GM21526 (cell line): Measurements from ENCODE around the gene SSX3.
"Not testable (repeated sequence)": the region's sequence is repeated elsewhere in the genome, so short reads cannot be mapped to it uniquely, and the experiment has no call there.

Experiments used
- ATAC-seq: cut with Tn5 transposase; IDR thresholded peaks from one replicate; pipeline ENCODE4 v1.9.1; 2021; ENCODE audit warnings: moderate library complexity; ENCODE audit not compliant: unreplicated experiment, low FRiP score

SSX3 gene

GRCh38 chrX:48356315-48357094 is at the start of gene SSX3:
Gene SSX3, minus strand, starts transcription at chrX:48356703. Its CDS starts 1,454 bp downstream, at chrX:48355249.
- not testable (repeated sequence) for ATAC-seq

DNA sequence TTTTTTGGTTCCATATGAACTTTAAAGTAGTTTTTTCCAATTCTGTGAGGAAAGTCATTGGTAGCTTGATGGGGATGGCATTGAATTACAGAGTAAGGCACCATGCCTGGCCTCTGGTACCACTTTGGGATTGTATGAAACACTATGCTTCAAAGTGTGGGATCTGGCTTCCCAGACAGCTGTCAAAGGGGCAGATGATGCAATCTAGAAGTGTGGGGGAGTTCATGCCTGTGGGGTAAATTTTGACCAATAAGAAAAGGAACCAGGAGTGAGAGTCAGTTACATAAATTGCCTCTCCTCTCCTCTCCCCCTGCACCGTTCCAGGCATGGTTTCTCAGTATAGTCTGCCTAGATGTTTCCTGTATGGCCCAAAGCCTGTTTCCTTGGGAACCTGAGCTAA is 41.3 kb upstream of the SSX3 start:
- ATAC-seq: not testable (repeated sequence)

DNA sequence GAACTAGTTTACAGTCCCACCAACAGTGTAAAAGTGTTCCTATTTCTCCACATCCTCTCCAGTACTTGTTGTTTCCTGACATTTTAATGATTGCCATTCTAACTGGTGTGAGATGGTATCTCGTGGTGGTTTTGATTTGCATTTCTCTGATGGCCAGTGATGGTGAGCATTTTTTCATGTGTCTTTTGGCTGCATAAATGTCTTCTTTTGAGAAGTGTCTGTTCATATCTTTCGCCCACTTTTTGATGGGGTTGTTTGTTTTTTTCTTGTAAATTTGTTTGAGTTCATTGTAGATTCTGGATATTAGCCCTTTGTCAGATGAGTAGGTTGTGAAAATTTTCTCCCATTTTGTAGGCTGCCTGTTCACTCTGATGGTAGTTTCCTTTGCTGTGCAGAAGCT is 40.4 kb upstream of the SSX3 start:
- ATAC-seq: not testable (repeated sequence)

GRCh38 chrX:48383239-48383638 is 26.7 kb upstream of the SSX3 start, which contains the start of gene SSX4:
Gene SSX4, plus strand, starts transcription at chrX:48383539. Its CDS starts 515 bp downstream, at chrX:48384054.
- not testable (repeated sequence) for ATAC-seq

- ATAC-seq: not testable (repeated sequence)
Observed at GRCh38 chrX:48370408-48370807, 13.9 kb upstream of the SSX3 start.

GRCh38 chrX:48367717-48368408 is 11.4 kb upstream of the SSX3 start:
- ATAC-seq: not testable (repeated sequence)

GRCh38 chrX:48359281-48359680 is 2.8 kb upstream of the SSX3 start:
- not testable (repeated sequence) for ATAC-seq

- no peak for ATAC-seq
Observed at GRCh38 chrX:48357681-48358080, 1.2 kb upstream of the SSX3 start.

DNA sequence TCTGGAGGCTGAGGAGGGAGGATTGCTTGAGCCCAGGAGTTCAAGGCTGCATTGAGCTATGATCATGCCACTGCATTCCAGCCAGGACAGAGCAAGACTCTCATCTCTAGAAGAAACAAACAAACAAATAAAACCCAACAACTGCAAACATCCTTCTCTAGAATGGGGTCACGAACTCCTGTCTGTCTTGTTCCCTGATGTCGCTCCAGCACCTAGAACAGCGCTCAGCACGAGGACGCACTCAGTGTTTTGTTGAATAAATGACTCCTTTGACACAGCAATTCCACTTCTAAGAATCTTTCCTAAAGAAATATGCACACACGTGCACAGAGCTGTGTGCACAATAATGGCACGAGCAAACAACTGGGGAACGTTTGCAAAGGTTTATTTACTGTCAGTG is 10.4 kb downstream of the SSX3 start:
- not testable (repeated sequence) for ATAC-seq

DNA sequence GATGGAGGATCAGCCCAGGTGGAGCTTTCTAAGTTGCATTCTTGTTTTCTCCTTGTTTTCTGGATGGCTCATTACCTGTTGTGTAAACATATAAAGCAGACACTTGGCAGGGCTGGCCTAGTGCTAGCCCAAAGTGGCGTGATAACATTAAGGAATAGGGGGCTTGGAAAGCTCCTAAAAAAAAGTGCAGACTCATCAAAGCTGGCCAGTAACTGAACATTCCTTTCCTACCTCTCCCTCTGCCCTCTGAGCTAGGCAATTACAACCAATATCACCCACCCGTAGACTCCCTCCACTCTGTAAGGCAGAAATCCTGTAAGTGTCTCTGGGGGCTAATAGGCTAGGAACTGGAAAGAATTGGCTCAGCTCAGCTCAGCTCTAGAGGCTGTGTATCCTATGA is 42.5 kb downstream of the SSX3 start:
- not testable (repeated sequence) for ATAC-seq

GRCh38 chrX:48306175-48306574 is 50.3 kb downstream of the SSX3 start:
- ATAC-seq: no peak
